OCI-LY1 (cell line): ENCODE data around the gene TEC.

Source experiments
- H2AFZ ChIP-seq: fragments of 200-600 bp; sonication (generic), shearing (Covaris generic); 2 replicates; pipeline ENCODE4 v1.6.0; 2014; ENCODE audit warnings: antibody characterized with exemption, mild to moderate bottlenecking, low read length
- H3F3A ChIP-seq: fragments of 200-600 bp; sonication (generic), shearing (Covaris generic); 2 replicates; pipeline ENCODE4 v1.6.0; 2014; ENCODE audit warnings: mild to moderate bottlenecking, antibody characterized with exemption, low read length, moderate library complexity; ENCODE audit not compliant: insufficient read depth
- H3K27ac ChIP-seq: fragments of 200-600 bp; sonication (generic); 2 replicates; pipeline ENCODE4 v1.5.1; 2014; ENCODE audit warnings: low read length, mixed run types, mild to moderate bottlenecking, low read depth; ENCODE audit not compliant: poor library complexity, severe bottlenecking
- H3K27me3 ChIP-seq: fragments of 200-600 bp; sonication (generic); 2 replicates; pipeline ENCODE4 v1.6.0; 2014; ENCODE audit warnings: antibody characterized with exemption, mild to moderate bottlenecking, low read length, moderate library complexity; ENCODE audit not compliant: insufficient read depth
- H3K36me3 ChIP-seq: fragments of 200-600 bp; sonication (generic); 2 replicates; pipeline ENCODE4 v1.6.1; 2014; ENCODE audit warnings: mild to moderate bottlenecking, antibody characterized with exemption, low read length, moderate library complexity, mixed read lengths; ENCODE audit not compliant: insufficient read depth
- H3K4me1 ChIP-seq: fragments of 200-600 bp; sonication (generic); 2 replicates; pipeline ENCODE4 v1.5.1; 2014; ENCODE audit warnings: mild to moderate bottlenecking, low read length, moderate library complexity; ENCODE audit not compliant: insufficient read depth, severe bottlenecking
- H3K4me2 ChIP-seq: fragments of 200-600 bp; sonication (generic), shearing (Covaris generic); 2 replicates; pipeline ENCODE4 v1.6.1; 2014; ENCODE audit warnings: low read length
- H3K4me3 ChIP-seq: fragments of 200-600 bp; sonication (generic); 2 replicates; pipeline ENCODE4 v1.5.1; 2014; ENCODE audit warnings: low read length, low read depth, mild to moderate bottlenecking, mixed read lengths; ENCODE audit not compliant: poor library complexity, severe bottlenecking
- H3K79me2 ChIP-seq: fragments of 200-600 bp; shearing (Covaris generic); 2 replicates; pipeline ENCODE4 v1.6.1; 2016; ENCODE audit warnings: mixed run types, low read length, mixed read lengths; ENCODE audit not compliant: insufficient read depth
- H3K9ac ChIP-seq: fragments of 200-600 bp; sonication (generic), shearing (Covaris generic); 2 replicates; pipeline ENCODE4 v1.6.1; 2014; ENCODE audit warnings: mild to moderate bottlenecking, low read length, mixed read lengths
- H3K9me2 ChIP-seq: fragments of 200-600 bp; sonication (generic), shearing (Covaris generic); 2 replicates; pipeline ENCODE4 v1.6.1; 2014; ENCODE audit warnings: low read depth, mild to moderate bottlenecking, low read length, mixed read lengths
- H3K9me3 ChIP-seq: fragments of 200-600 bp; shearing (Covaris generic); 2 replicates; pipeline ENCODE4 v1.6.1; 2014; ENCODE audit warnings: low read length, mixed read lengths
- H4K20me1 ChIP-seq: fragments of 200-600 bp; sonication (generic), shearing (Covaris generic); 2 replicates; pipeline ENCODE4 v1.6.0; 2016; ENCODE audit warnings: mild to moderate bottlenecking, low read length; ENCODE audit not compliant: insufficient read depth
- EZH2 ChIP-seq: fragments of 200-600 bp; sonication (generic), shearing (Covaris generic); IDR thresholded peaks from 2 replicates; pipeline ENCODE4 v1.8.0; 2017; ENCODE audit warnings: borderline replicate concordance, mixed run types, mild to moderate bottlenecking, antibody characterized with exemption, low read length, moderate library complexity, mixed read lengths
- TF ChIP-seq, protein P1 (sequence below): fragments of 200-600 bp; sonication (generic), shearing (Covaris generic); IDR thresholded peaks from 2 replicates; pipeline ENCODE4 v1.5.1; 2017; ENCODE audit warnings: mild to moderate bottlenecking, antibody characterized with exemption, low read length, moderate library complexity, mixed read lengths

Gene TEC

DNA sequence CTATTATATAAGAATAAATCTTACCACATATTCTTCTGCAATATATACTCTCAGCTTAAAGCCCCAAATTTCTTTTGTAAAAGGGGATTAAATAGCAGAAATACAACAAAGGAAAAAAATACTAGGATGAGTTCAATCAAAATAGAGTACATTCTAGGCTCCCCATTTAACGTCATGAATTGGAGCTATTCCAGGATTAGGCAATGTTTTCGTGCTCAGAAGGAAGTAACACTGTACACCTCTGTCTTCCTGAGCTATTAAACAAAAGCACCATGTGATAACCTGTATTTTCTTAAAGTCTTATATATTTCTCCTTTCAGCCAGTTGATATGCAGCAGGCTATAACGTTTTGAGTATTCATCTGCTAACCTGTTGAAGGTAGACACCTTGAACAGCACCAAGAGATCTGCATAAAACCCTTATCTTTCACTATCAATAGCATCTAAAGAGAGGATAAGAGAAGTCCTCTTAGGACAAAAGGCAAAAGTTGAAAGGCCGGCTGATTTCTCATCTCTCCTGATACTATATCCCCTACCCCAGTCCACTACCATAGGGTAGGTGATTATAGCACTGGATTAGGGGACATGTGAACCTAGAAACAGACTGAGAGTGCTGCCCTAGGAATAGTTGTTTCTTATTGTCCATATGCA, 31.5 kb downstream of the TEC start:
- peaks cover 67% of the 10 kb centered on the region for H3K4me1 ChIP-seq
- no peaks in the 10 kb centered on the region for H3F3A ChIP-seq
- no peak for TF ChIP-seq EZH2
- TF ChIP-seq, protein P1, sequence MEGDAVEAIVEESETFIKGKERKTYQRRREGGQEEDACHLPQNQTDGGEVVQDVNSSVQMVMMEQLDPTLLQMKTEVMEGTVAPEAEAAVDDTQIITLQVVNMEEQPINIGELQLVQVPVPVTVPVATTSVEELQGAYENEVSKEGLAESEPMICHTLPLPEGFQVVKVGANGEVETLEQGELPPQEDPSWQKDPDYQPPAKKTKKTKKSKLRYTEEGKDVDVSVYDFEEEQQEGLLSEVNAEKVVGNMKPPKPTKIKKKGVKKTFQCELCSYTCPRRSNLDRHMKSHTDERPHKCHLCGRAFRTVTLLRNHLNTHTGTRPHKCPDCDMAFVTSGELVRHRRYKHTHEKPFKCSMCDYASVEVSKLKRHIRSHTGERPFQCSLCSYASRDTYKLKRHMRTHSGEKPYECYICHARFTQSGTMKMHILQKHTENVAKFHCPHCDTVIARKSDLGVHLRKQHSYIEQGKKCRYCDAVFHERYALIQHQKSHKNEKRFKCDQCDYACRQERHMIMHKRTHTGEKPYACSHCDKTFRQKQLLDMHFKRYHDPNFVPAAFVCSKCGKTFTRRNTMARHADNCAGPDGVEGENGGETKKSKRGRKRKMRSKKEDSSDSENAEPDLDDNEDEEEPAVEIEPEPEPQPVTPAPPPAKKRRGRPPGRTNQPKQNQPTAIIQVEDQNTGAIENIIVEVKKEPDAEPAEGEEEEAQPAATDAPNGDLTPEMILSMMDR: no peak
- no peaks in the 10 kb centered on the region for H4K20me1 ChIP-seq
- H3K9me2 ChIP-seq: no peaks in the 10 kb centered on the region
- 0 out of 2 replicates have a peak, but pooled peaks cover 31% of the 10 kb centered on the region for H3K79me2 ChIP-seq
- no peaks in the 10 kb centered on the region for H3K27me3 ChIP-seq
- H3K4me3 ChIP-seq: no peak overlapping the region
- H3K9ac ChIP-seq: no peak overlapping the region
- no peak overlapping the region for H3K27ac ChIP-seq
- no peak overlapping the region; the same call in 1 of the 2 replicates for H3K4me2 ChIP-seq
- no peak overlapping the region for H2AFZ ChIP-seq
- no peaks in the 10 kb centered on the region for H3K9me3 ChIP-seq
- H3K36me3 ChIP-seq: no peaks in the 10 kb centered on the region

DNA sequence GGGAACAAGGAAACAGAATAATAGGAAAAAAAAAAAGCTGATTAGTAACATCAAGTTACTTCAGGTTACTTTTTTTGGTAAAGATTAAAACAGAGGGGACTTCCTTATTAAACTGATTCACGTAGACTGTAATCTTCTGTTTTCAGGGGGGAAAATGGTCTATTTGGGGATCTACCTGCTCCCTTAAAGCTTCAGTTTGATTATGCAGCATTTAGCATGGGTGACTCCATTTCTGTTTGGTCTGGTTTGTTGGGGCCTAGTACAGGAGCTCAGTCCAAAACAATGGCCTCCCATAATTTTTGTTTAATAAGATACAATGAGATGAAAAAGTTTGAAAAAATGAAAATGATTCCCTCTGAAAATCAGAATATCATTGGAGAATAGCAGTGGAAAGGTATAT, 34.6 kb downstream of the TEC start:
- Histone ChIP-seq H3K79me2 (0 out of 2 replicates have a peak, but pooled peaks cover 30% of the 10 kb centered on the region), H3K9me2 (no peaks in the 10 kb centered on the region), H3K9ac (no peak overlapping the region), H3K4me2 (no peak overlapping the region), H3K27ac (no peak overlapping the region), H3K4me3 (no peak overlapping the region), H3K4me1 (peaks cover 39% of the 10 kb centered on the region), H3K36me3 (no peaks in the 10 kb centered on the region), H3K9me3 (no peaks in the 10 kb centered on the region), H4K20me1 (no peaks in the 10 kb centered on the region), H3K27me3 (no peaks in the 10 kb centered on the region), H2AFZ (no peak overlapping the region), H3F3A (no peaks in the 10 kb centered on the region)
- TF ChIP-seq EZH2: no peak
- TF ChIP-seq, protein P1: no peak

DNA sequence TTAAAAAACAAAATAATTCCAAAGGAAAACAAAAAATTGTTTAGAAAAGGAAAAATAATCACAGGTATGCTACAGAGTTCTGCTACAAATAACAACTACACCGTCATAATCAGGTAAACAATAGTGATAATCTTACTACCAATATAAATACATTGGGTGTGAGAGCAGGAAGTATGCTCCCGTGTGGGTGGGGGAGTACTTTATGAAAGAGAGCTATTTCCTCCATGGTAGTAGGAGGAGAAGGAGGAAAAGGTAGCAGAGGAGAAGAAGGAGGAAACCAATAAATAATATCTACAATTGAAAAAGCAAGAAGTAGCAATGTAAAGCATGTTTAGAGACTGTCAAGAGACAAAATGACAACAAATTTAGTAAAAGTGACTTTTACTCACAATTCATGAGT, 35.1 kb downstream of the TEC start:
- Histone ChIP-seq H3K4me2 (no peak overlapping the region), H3K36me3 (no peaks in the 10 kb centered on the region), H3K9ac (no peak overlapping the region), H2AFZ (no peak overlapping the region), H3K79me2 (0 out of 2 replicates have a peak, but pooled peaks cover 27% of the 10 kb centered on the region), H3K9me3 (no peaks in the 10 kb centered on the region), H3K4me1 (peaks cover 36% of the 10 kb centered on the region), H3K27ac (no peak overlapping the region), H4K20me1 (no peaks in the 10 kb centered on the region), H3K9me2 (no peaks in the 10 kb centered on the region), H3K4me3 (no peak overlapping the region), H3F3A (no peaks in the 10 kb centered on the region), H3K27me3 (no peaks in the 10 kb centered on the region)
- TF ChIP-seq EZH2: no peak
- TF ChIP-seq, protein P1: no peak
